Keratinocyte (primary cell): ENCODE data around the gene SQSTM1. TPM values are rescaled to one million over a fixed set of nuclear protein-coding genes. Genes with fewer than 3 reads are reported as not detected.

Source experiments
- DNase-seq: peaks from one replicate; pipeline ENCODE4 v3.0.0-alpha.2; 2011; ENCODE audit warnings: low read depth, missing footprints, low spot score
- FAIRE-seq: peaks from 2 replicates; lab custom pipeline; 2011; peaks lifted over from hg19 to GRCh38; lab: Jason Lieb, UNC
- H2AFZ ChIP-seq: 2 replicates; pipeline ENCODE4 v1.6.0; 2012; ENCODE audit warnings: low read length, control low read depth, inconsistent platforms; ENCODE audit not compliant: control insufficient read depth
- H3K27ac ChIP-seq: 2 replicates; pipeline ENCODE4 v1.5.1; 2011; ENCODE audit warnings: low read length; ENCODE audit not compliant: control insufficient read depth, insufficient read depth
- H3K27me3 ChIP-seq: 3 replicates; pipeline ENCODE4 v1.6.0; 2011; ENCODE audit warnings: low read length; ENCODE audit not compliant: control insufficient read depth, insufficient read depth; ENCODE audit errors: extremely low read depth
- H3K36me3 ChIP-seq, 2 experiments: 2 replicates in 1 of 2; 3 replicates in 1 of 2; pipeline ENCODE4 v1.5.1; 2011; ENCODE audit warnings: low read length in 2 of 2, mild to moderate bottlenecking in 1 of 2; ENCODE audit not compliant: control insufficient read depth in 2 of 2, insufficient read depth in 2 of 2; ENCODE audit errors: extremely low read depth in 1 of 2
- H3K4me1 ChIP-seq: 3 replicates; pipeline ENCODE4 v1.5.1; 2011; ENCODE audit warnings: low read length; ENCODE audit not compliant: control insufficient read depth, insufficient read depth; ENCODE audit errors: extremely low read depth
- H3K4me2 ChIP-seq: 3 replicates; pipeline ENCODE4 v1.6.0; 2011; ENCODE audit warnings: low read depth, low read length; ENCODE audit not compliant: control insufficient read depth, insufficient read depth; ENCODE audit errors: extremely low read depth
- H3K4me3 ChIP-seq, 3 experiments: fragments of 200-600 bp in 1 of 3; sonication (generic) in 1 of 3; 2 replicates in 2 of 3; 3 replicates in 1 of 3; pipeline ENCODE4 v1.5.1; 2011 to 2016; ENCODE audit warnings: low read length in 3 of 3, mild to moderate bottlenecking in 3 of 3, control low read depth in 2 of 3, inconsistent platforms in 1 of 3, low read depth in 1 of 3, mixed read lengths in 1 of 3, mixed run types in 1 of 3, moderate library complexity in 1 of 3; ENCODE audit not compliant: control insufficient read depth in 2 of 3, insufficient read depth in 2 of 3; ENCODE audit errors: extremely low read depth in 1 of 3
- H3K79me2 ChIP-seq: 2 replicates; pipeline ENCODE4 v1.6.0; 2012; ENCODE audit warnings: low read length; ENCODE audit not compliant: control insufficient read depth, insufficient read depth
- H3K9ac ChIP-seq: 3 replicates; pipeline ENCODE4 v1.6.0; 2011; ENCODE audit warnings: low read length; ENCODE audit not compliant: control insufficient read depth, insufficient read depth; ENCODE audit errors: extremely low read depth
- H3K9me1 ChIP-seq: 3 replicates; pipeline ENCODE4 v1.6.0; 2011; ENCODE audit warnings: low read length; ENCODE audit not compliant: control insufficient read depth, insufficient read depth; ENCODE audit errors: extremely low read depth
- H3K9me3 ChIP-seq: 2 replicates; pipeline ENCODE4 v1.5.1; 2012; ENCODE audit warnings: low read depth, low read length; ENCODE audit not compliant: control insufficient read depth
- H4K20me1 ChIP-seq: 3 replicates; pipeline ENCODE4 v1.6.0; 2011; ENCODE audit warnings: low read length; ENCODE audit not compliant: control insufficient read depth, insufficient read depth; ENCODE audit errors: extremely low read depth
- EZH2 ChIP-seq: IDR thresholded peaks from one replicate; pipeline ENCODE4 v1.6.1; 2012; ENCODE audit warnings: inconsistent platforms, mild to moderate bottlenecking, low read length, moderate library complexity
- dilution Hi-C: fragments of 300-500 bp; cut with MboI; formaldehyde crosslinking; loops from one replicate; pipeline ENCODE4 v1.7.0; 2020; ENCODE audit warnings: low sequenced_read_pairs; ENCODE audit not compliant: extremely low pct_ligation_motif_present
- polyA plus RNA-seq, 5 experiments: library from polyadenylated mRNA; depleted of rRNA in 3 of 5; stranded (reverse) in 3 of 5; stranded (forward) in 1 of 5; unstranded in 1 of 5; fragments of >200 nt; gene quantifications; 1 replicate in 1 of 5; 2 replicates in 3 of 5; 3 replicates in 1 of 5; pipeline versions ENCODE4 v1.2.1 to v1.2.3, GENCODE V29; 2011 to 2012; ENCODE audit warnings: missing spikeins in 2 of 5, low read depth in 1 of 5, low replicate concordance in 1 of 5
- TF ChIP-seq, protein P1 (sequence below), 3 experiments: IDR thresholded peaks in 1 of 3; conservative IDR thresholded peaks in 1 of 3; optimal IDR thresholded peaks in 1 of 3; 2 replicates in 2 of 3; 3 replicates in 1 of 3; pipeline versions ENCODE3 to v1.5.1; 2011; ENCODE audit warnings: low read length in 3 of 3, mild to moderate bottlenecking in 3 of 3, moderate library complexity in 2 of 3, control low read depth in 1 of 3, inconsistent platforms in 1 of 3; ENCODE audit not compliant: insufficient read depth in 2 of 3; ENCODE audit errors: extremely low read depth in 1 of 3

Gene SQSTM1
- polyA plus RNA-seq, 1 donor (not counting 4 experiments of a cell fraction or from before 2014, with no cell fraction given): 75.7 TPM

DNA sequence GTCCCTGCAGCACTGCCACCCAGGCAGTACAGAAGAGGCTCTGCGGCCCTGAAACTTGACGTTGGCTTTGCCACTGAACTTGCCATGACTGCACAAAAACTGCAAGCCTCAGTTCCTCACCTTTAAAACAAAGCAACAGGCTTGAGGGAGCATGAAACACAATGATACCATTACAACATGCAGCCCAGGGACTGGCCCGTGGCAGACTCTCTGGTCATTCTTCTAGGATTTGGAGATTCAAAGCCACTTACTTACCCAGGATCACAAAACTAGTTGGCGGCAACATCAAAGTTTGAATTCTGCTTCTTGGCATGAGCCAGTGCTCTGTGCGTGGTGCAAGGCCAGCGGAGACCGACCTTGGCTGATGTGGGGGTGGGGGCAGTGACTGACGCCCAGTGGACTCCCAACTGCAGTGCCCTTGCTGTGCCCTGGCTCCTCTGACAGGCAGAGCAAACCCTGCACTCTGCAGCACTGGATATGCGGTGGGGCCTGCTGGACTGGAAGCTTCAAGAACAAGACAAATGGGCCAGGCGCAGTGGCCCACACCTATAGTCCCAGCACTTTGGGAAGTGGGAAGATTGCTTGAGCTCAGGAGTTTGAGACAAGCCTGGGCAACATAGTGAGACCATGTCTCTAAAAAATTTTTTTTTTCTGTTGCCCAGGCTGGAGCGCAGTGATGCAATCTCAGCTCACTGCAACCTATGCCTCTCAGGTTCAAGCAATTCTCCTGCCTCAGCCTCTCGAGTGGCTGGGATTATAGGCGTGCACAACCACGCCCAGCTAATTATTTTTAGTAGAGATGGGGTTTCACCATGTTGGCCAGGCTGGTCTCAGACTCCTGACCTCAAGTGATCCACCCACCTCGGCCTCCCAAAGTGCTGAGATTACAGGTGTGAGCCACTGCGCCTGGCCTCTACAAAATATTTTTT, 18.9 kb downstream of the SQSTM1 start:
- H3K9ac ChIP-seq: no peak overlapping the region
- DNase-seq (no peak), FAIRE-seq (no peak)
- H3K4me2 ChIP-seq: no peak overlapping the region
- no peaks in the 10 kb centered on the region for H3K9me3 ChIP-seq
- H3K27ac ChIP-seq: no peak overlapping the region
- dilution Hi-C loops: loop anchor here (25.0 kb wide), 1 partner anchor 102 kb away; the partner anchor contains the start of gene MAML1
- no peaks in the 10 kb centered on the region for H3K4me1 ChIP-seq
- H3K9me1 ChIP-seq: no peaks in the 10 kb centered on the region
- peaks cover 13% of the 10 kb centered on the region in 2 experiments for H3K36me3 ChIP-seq
- no peaks in the 10 kb centered on the region for H4K20me1 ChIP-seq
- TF ChIP-seq EZH2: no peak
- TF ChIP-seq, protein P1, sequence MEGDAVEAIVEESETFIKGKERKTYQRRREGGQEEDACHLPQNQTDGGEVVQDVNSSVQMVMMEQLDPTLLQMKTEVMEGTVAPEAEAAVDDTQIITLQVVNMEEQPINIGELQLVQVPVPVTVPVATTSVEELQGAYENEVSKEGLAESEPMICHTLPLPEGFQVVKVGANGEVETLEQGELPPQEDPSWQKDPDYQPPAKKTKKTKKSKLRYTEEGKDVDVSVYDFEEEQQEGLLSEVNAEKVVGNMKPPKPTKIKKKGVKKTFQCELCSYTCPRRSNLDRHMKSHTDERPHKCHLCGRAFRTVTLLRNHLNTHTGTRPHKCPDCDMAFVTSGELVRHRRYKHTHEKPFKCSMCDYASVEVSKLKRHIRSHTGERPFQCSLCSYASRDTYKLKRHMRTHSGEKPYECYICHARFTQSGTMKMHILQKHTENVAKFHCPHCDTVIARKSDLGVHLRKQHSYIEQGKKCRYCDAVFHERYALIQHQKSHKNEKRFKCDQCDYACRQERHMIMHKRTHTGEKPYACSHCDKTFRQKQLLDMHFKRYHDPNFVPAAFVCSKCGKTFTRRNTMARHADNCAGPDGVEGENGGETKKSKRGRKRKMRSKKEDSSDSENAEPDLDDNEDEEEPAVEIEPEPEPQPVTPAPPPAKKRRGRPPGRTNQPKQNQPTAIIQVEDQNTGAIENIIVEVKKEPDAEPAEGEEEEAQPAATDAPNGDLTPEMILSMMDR (optimal IDR thresholded peaks at IDR 0.05 in 1 of 3, IDR thresholded peaks at IDR 0.05 in 1 of 3, conservative IDR thresholded peaks at IDR 0.05 in 1 of 3; ENCODE audit: extremely low read depth in 1 of 3, insufficient read depth in 2 of 3, low read length in 3 of 3): no peak
- no peaks in the 10 kb centered on the region for H3K27me3 ChIP-seq
- H3K79me2 ChIP-seq: no peaks in the 10 kb centered on the region
- no peak overlapping the region for H2AFZ ChIP-seq
- no peak overlapping the region for H3K4me3 ChIP-seq

DNA sequence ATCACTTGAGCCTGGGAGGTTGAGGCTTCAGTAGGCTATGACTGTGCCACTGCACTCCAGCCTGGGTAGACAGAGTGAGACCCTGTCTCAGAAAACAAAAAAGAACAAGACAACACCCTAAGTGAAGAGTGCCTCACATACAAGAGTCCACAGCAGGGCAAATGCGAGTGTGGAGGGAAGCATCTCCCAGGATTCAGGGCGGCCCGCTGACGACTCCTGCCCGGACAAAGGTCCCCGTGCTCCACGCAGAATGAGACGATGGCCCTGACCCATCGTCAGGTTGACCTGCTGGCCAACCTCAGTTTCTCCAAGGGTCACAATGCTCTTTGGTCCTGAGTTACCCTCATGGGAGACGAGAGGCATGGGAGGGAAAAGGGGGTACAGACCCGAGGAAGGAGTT, 19.6 kb downstream of the SQSTM1 start:
- Histone ChIP-seq H3K4me2 (no peak overlapping the region), H4K20me1 (no peaks in the 10 kb centered on the region), H3K9me1 (no peaks in the 10 kb centered on the region), H3K27ac (no peak overlapping the region), H3K4me3 (no peak overlapping the region), H3K36me3 (peaks cover 13% of the 10 kb centered on the region in 2 experiments), H3K79me2 (no peaks in the 10 kb centered on the region), H3K27me3 (no peaks in the 10 kb centered on the region), H2AFZ (no peak overlapping the region), H3K9ac (no peak overlapping the region), H3K4me1 (no peaks in the 10 kb centered on the region), H3K9me3 (no peaks in the 10 kb centered on the region)
- FAIRE-seq (no peak), DNase-seq (no peak)
- no peak for TF ChIP-seq EZH2
- dilution Hi-C loops: loop anchor here (25.0 kb wide), 1 partner anchor 103 kb away; the partner anchor contains the start of gene MAML1
